ENCODE data around the gene EHBP1.

EHBP1 gene

GRCh38 chr2:62883629-62884028, 178.1 kb downstream of the EHBP1 start:
- no peak for DNase-seq

- no peak for DNase-seq
Measured at GRCh38 chr2:62884086-62884485, 178.6 kb downstream of the EHBP1 start.

- DNase-seq = no peak
Measured at GRCh38 chr2:62884514-62884913, 179.0 kb downstream of the EHBP1 start.

- DNase-seq = no peak
Measured at GRCh38 chr2:62894966-62895631, 189.6 kb downstream of the EHBP1 start.

GRCh38 chr2:62895632-62896009, 190.1 kb downstream of the EHBP1 start:
- no peak for DNase-seq

GRCh38 chr2:62897187-62897827, 191.8 kb downstream of the EHBP1 start:
- DNase-seq = no peak

- no peak for DNase-seq
Measured at GRCh38 chr2:62904344-62904743, 198.8 kb downstream of the EHBP1 start.

GRCh38 chr2:62908145-62908544, 202.6 kb downstream of the EHBP1 start:
- no peak for DNase-seq

- no peak for DNase-seq
Measured at GRCh38 chr2:62913311-62913710, 207.8 kb downstream of the EHBP1 start.

- no peak for DNase-seq
Measured at GRCh38 chr2:62919041-62919440, 213.5 kb downstream of the EHBP1 start.

- DNase-seq = no peak
Measured at GRCh38 chr2:62920070-62920469, 214.6 kb downstream of the EHBP1 start.

- no peak for DNase-seq
Measured at GRCh38 chr2:62923242-62923641, 217.7 kb downstream of the EHBP1 start.

- no peak for DNase-seq
Measured at GRCh38 chr2:62923881-62924280, 218.4 kb downstream of the EHBP1 start.

- no peak for DNase-seq
Measured at GRCh38 chr2:62928015-62928414, 222.5 kb downstream of the EHBP1 start.

- no peak for DNase-seq
Measured at GRCh38 chr2:62931536-62931935, 226.0 kb downstream of the EHBP1 start.

- DNase-seq = no peak
Measured at GRCh38 chr2:62933398-62933917, 227.9 kb downstream of the EHBP1 start.

GRCh38 chr2:62934517-62934916, 229.0 kb downstream of the EHBP1 start:
- no peak for DNase-seq

GRCh38 chr2:62938126-62938525, 232.6 kb downstream of the EHBP1 start:
- DNase-seq = no peak

- no peak for DNase-seq
Measured at GRCh38 chr2:62939735-62940491, 234.4 kb downstream of the EHBP1 start.

GRCh38 chr2:62940697-62941096, 235.2 kb downstream of the EHBP1 start:
- no peak for DNase-seq

- no peak for DNase-seq
Measured at GRCh38 chr2:62941413-62941812, 235.9 kb downstream of the EHBP1 start.

GRCh38 chr2:62944362-62944761, 238.8 kb downstream of the EHBP1 start:
- no peak for DNase-seq

GRCh38 chr2:62947403-62947802, 241.9 kb downstream of the EHBP1 start:
- DNase-seq = no peak

Measured in right kidney (tissue), 1 donor.